IMR-90 (cell line): ENCODE data around the gene GPR35. TPM values are rescaled to one million over a fixed set of nuclear protein-coding genes. Genes with fewer than 3 reads are reported as not detected.

Source experiments
- ATAC-seq: fragments of 200-7000 bp; cut with Tn5 transposase; 2 replicates; pipeline ENCODE4 v1.9.1; 2020; ENCODE audit warnings: low read depth, mild to moderate bottlenecking, moderate library complexity
- BruUV-seq: library from RNA; stranded (reverse); fragments of 400-500 nt; replicated peaks from 2 replicates; lab custom pipeline; 2021; lab: Mats Ljungman, UMichigan
- CTCF ChIA-PET: fragments of 300-600 bp; formaldehyde crosslinking; extraction: SDS; loops from one replicate; lab custom pipeline; 2021; ENCODE audit warnings: antibody characterized with exemption; lab: Yijun Ruan, JAX
- POLR2A ChIA-PET: fragments of 300-600 bp; sonication (Branson Sonifier 250); formaldehyde crosslinking; loops from one replicate; lab custom pipeline; 2022; ENCODE audit warnings: antibody characterized with exemption; ENCODE audit not compliant: unreplicated experiment; lab: Charles Lee
- DNase-seq: peaks from one replicate; pipeline ENCODE4 v3.0.0; 2013
- H2AFZ ChIP-seq: replicated peaks from 2 replicates; pipeline ENCODE3; 2013; ENCODE audit warnings: low read length, mild to moderate bottlenecking; ENCODE audit not compliant: poor library complexity
- H2AK5ac ChIP-seq: 2 replicates; pipeline ENCODE4 v1.6.1; 2013; ENCODE audit warnings: low read depth, low read length, inconsistent platforms
- H2AK9ac ChIP-seq: replicated peaks from 2 replicates; pipeline ENCODE3; 2013; ENCODE audit warnings: mild to moderate bottlenecking, low read depth, low read length, moderate library complexity; ENCODE audit not compliant: poor library complexity
- H2BK120ac ChIP-seq: 2 replicates; pipeline ENCODE4 v1.6.1; 2013; ENCODE audit warnings: low read depth, low read length, inconsistent platforms
- H2BK15ac ChIP-seq: 3 replicates; pipeline ENCODE4 v1.6.1; 2013; ENCODE audit warnings: low read depth, low read length, inconsistent platforms
- H2BK20ac ChIP-seq: 2 replicates; pipeline ENCODE4 v1.6.1; 2013; ENCODE audit warnings: low read depth, mild to moderate bottlenecking, inconsistent platforms, low read length, moderate library complexity
- H2BK5ac ChIP-seq: 2 replicates; pipeline ENCODE4 v1.6.1; 2013; ENCODE audit warnings: mild to moderate bottlenecking, low read depth, low read length, inconsistent platforms; ENCODE audit not compliant: poor library complexity, severe bottlenecking
- H3K14ac ChIP-seq: replicated peaks from 2 replicates; pipeline ENCODE4 v1.6.1; 2013; ENCODE audit warnings: low read depth, low read length, inconsistent platforms
- H3K18ac ChIP-seq: 2 replicates; pipeline ENCODE4 v1.6.1; 2013; ENCODE audit warnings: low read depth, low read length, control low read depth
- H3K23ac ChIP-seq: 2 replicates; pipeline ENCODE4 v1.6.1; 2013; ENCODE audit warnings: low read depth, low read length, inconsistent platforms
- H3K27ac ChIP-seq: 2 replicates; pipeline ENCODE4 v1.5.1; 2013; ENCODE audit warnings: mild to moderate bottlenecking, control low read depth, low read length; ENCODE audit not compliant: insufficient read depth
- H3K27me3 ChIP-seq: 2 replicates; pipeline ENCODE4 v1.6.1; 2013; ENCODE audit warnings: low read length; ENCODE audit not compliant: control insufficient read depth, insufficient read depth
- H3K36me3 ChIP-seq: 2 replicates; pipeline ENCODE4 v1.6.1; 2013; ENCODE audit warnings: low read length, mixed read lengths; ENCODE audit not compliant: control insufficient read depth, insufficient read depth
- H3K4ac ChIP-seq: 2 replicates; pipeline ENCODE4 v1.6.1; 2013; ENCODE audit warnings: low read depth, low read length, inconsistent platforms
- H3K4me1 ChIP-seq: 2 replicates; pipeline ENCODE4 v1.6.1; 2013; ENCODE audit warnings: low read length, mixed read lengths; ENCODE audit not compliant: control insufficient read depth, insufficient read depth
- H3K4me2 ChIP-seq: 2 replicates; pipeline ENCODE4 v1.6.1; 2013; ENCODE audit warnings: low read depth, mild to moderate bottlenecking, control low read depth, low read length, moderate library complexity
- H3K4me3 ChIP-seq: 2 replicates; pipeline ENCODE4 v1.5.1; 2013; ENCODE audit warnings: low read depth, mild to moderate bottlenecking, control low read depth, low read length, moderate library complexity; ENCODE audit not compliant: insufficient read depth
- H3K56ac ChIP-seq: 2 replicates; pipeline ENCODE4 v1.6.1; 2013; ENCODE audit warnings: low read length, inconsistent platforms; ENCODE audit not compliant: insufficient read depth; ENCODE audit errors: extremely low read depth
- H3K79me1 ChIP-seq, 2 experiments: 2 replicates each; pipeline ENCODE4 v1.6.1; 2013; ENCODE audit warnings: low read length in 2 of 2, inconsistent platforms in 1 of 2, low read depth in 1 of 2
- H3K9ac ChIP-seq: 2 replicates; pipeline ENCODE4 v1.6.1; 2013; ENCODE audit warnings: low read depth, low read length, control low read depth
- H3K9me1 ChIP-seq: 2 replicates; pipeline ENCODE4 v1.6.1; 2013; ENCODE audit warnings: low read length, inconsistent platforms; ENCODE audit not compliant: insufficient read depth
- H3K9me3 ChIP-seq: 2 replicates; pipeline ENCODE4 v1.6.1; 2013; ENCODE audit warnings: low read length; ENCODE audit not compliant: control insufficient read depth, insufficient read depth
- H4K20me1 ChIP-seq: 2 replicates; pipeline ENCODE4 v1.6.1; 2013; ENCODE audit warnings: low read length, inconsistent platforms; ENCODE audit not compliant: insufficient read depth
- H4K5ac ChIP-seq: 2 replicates; pipeline ENCODE4 v1.6.1; 2013; ENCODE audit warnings: mild to moderate bottlenecking, low read depth, low read length, control low read depth
- H4K8ac ChIP-seq, 2 experiments: 2 replicates each; pipeline ENCODE4 v1.6.1; 2013; ENCODE audit warnings: low read depth in 2 of 2, low read length in 2 of 2, control low read depth in 1 of 2, inconsistent platforms in 1 of 2
- H4K91ac ChIP-seq: 2 replicates; pipeline ENCODE4 v1.6.1; 2013; ENCODE audit warnings: low read depth, low read length, inconsistent platforms; ENCODE audit not compliant: insufficient read depth
- BHLHE40 ChIP-seq: fragments of 150-350 bp; IDR thresholded peaks from 2 replicates; pipeline ENCODE4 v1.6.1; 2016; ENCODE audit warnings: mild to moderate bottlenecking, low read depth, low read length
- CEBPB ChIP-seq: IDR thresholded peaks from 2 replicates; pipeline ENCODE4 v1.6.1; 2012; ENCODE audit warnings: low read depth, low read length, improper control_type of control experiment
- CHD1 ChIP-seq: IDR thresholded peaks from 2 replicates; pipeline ENCODE4 v1.6.1; 2012; ENCODE audit warnings: low read depth, low read length, improper control_type of control experiment
- FOS ChIP-seq: fragments of 150-350 bp; IDR thresholded peaks from 2 replicates; pipeline ENCODE4 v1.6.1; 2016; ENCODE audit warnings: low read depth, low read length
- MAFK ChIP-seq: IDR thresholded peaks from 2 replicates; pipeline ENCODE4 v1.6.1; 2012; ENCODE audit warnings: low read depth, low read length, improper control_type of control experiment
- MAZ ChIP-seq: IDR thresholded peaks from 2 replicates; pipeline ENCODE4 v1.6.1; 2012; ENCODE audit warnings: low read depth, mild to moderate bottlenecking, low read length, improper control_type of control experiment, moderate library complexity, borderline replicate concordance
- MXI1 ChIP-seq: IDR thresholded peaks from 2 replicates; pipeline ENCODE4 v1.6.1; 2012; ENCODE audit warnings: low read depth, mild to moderate bottlenecking, low read length, moderate library complexity, borderline replicate concordance
- POLR2A ChIP-seq: IDR thresholded peaks from 2 replicates; pipeline ENCODE4 v1.6.1; 2012; ENCODE audit warnings: mild to moderate bottlenecking, low read depth, low read length
- RAD21 ChIP-seq: IDR thresholded peaks from 2 replicates; pipeline ENCODE4 v1.6.1; 2012; ENCODE audit warnings: low read length, improper control_type of control experiment
- RCOR1 ChIP-seq: IDR thresholded peaks from 2 replicates; pipeline ENCODE4 v1.6.1; 2012; ENCODE audit warnings: mild to moderate bottlenecking, low read length, improper control_type of control experiment; ENCODE audit not compliant: insufficient replicate concordance
- RFX5 ChIP-seq: IDR thresholded peaks from 2 replicates; pipeline ENCODE4 v1.8.0; 2012; ENCODE audit warnings: low read depth, mild to moderate bottlenecking, low read length, moderate library complexity
- SMC3 ChIP-seq: fragments of 150-350 bp; IDR thresholded peaks from 2 replicates; pipeline ENCODE4 v1.6.1; 2016; ENCODE audit warnings: low read depth, mild to moderate bottlenecking, antibody characterized with exemption, low read length, moderate library complexity
- WGBS, 2 experiments: methylation state at CpG; one replicate each; pipeline versions ENCODE4 v1.1.5 to v1.1.7; 2013; ENCODE audit warnings: missing lambda C conversion rate in 2 of 2; ENCODE audit not compliant: insufficient read length in 1 of 2; ENCODE audit errors: extremely low coverage in 2 of 2; 5-methylcytosine and 5-hydroxymethylcytosine counted together
- dilution Hi-C: fragments of 300-500 bp; cut with HindIII; formaldehyde crosslinking; loops from one replicate; pipeline ENCODE4 v1.14.3; 2018; ENCODE audit warnings: low sequenced_read_pairs; ENCODE audit not compliant: unreplicated experiment
- in situ Hi-C: fragments of 300-500 bp; cut with MboI; formaldehyde crosslinking; loops from 3 replicates; pipeline ENCODE4 v1.14.3; 2019; ENCODE audit warnings: low sequenced_read_pairs, inconsistent platforms, mixed read lengths
- intact Hi-C: fragments of 100-400 bp; cut with micrococcal nuclease; formaldehyde crosslinking; loops from 2 replicates; pipeline ENCODE4 v1.10.0; 2022
- polyA plus RNA-seq, 3 experiments: library from polyadenylated mRNA; depleted of rRNA; stranded (reverse); fragments of >200 nt; gene quantifications; 2 replicates each; pipeline ENCODE4 v1.2.3, GENCODE V29; 2012; ENCODE audit warnings: low replicate concordance in 1 of 3
- total RNA-seq: library from RNA; depleted of rRNA; stranded (reverse); fragments of >200 nt; gene quantifications from 2 replicates; pipeline ENCODE4 v1.2.3, GENCODE V29; 2012
- TF ChIP-seq, protein P1 (sequence below): conservative IDR thresholded peaks from 2 replicates; pipeline ENCODE4 v1.5.1; 2012; ENCODE audit warnings: mild to moderate bottlenecking, low read depth, low read length, improper control_type of control experiment
- TF ChIP-seq, protein P2 (sequence below): fragments of 150-350 bp; IDR thresholded peaks from 2 replicates; pipeline ENCODE4 v1.6.1; 2017; ENCODE audit warnings: mild to moderate bottlenecking, antibody characterized with exemption, low read length, low read depth
- TF ChIP-seq, protein P3 (sequence below): fragments of 150-350 bp; IDR thresholded peaks from 2 replicates; pipeline ENCODE4 v1.6.1; 2016; ENCODE audit warnings: low read depth, mild to moderate bottlenecking, low read length, moderate library complexity, borderline replicate concordance

GPR35 gene
- total and polyA plus RNA-seq, 2 of the 4 experiments (the other 2 are of a cell fraction), result 0.31 TPM; not detected in 1

DNA sequence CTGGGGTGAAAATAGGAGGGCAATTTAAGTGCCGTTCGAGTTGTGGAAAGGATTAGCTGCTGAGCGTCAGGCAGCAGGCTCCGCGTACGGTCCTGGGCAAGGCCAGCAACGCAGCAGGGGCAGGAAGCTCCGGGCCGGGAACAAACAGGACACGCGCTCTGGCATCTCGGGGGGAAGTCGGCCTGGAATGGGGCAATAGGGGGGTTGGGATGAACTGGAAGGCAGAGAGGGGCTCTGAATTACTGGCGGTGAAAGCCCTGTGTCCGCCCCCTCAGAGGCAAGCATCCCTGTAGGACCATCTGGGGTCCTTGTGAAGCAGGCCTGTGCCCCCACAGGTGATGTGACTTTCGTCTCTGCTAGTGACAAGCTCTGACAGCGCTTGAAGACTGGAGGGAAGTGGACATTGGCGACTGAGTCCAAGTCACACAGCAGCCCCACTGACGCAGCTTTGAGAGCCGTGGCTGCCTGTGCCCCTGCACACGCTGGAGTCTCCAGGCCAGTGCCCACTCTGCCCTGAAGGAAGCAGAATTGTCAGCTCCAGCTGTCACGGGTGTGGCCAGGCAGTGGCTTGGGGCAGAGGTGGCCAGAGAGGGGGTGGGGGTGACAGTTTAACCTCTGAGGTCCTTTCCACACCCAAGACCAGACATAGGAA is 22.3 kb downstream of the GPR35 start:
- Histone ChIP-seq H3K27me3 (peaks cover 78% of the 10 kb centered on the region), H2BK15ac (no peak overlapping the region), H3K9ac (no peak overlapping the region), H3K4ac (no peak overlapping the region), H2BK120ac (no peak overlapping the region), H4K91ac (no peak overlapping the region), H3K14ac (no peak overlapping the region), H2AFZ (no peak overlapping the region), H3K4me3 (no peak overlapping the region), H4K8ac (no peak overlapping the region), H3K9me3 (no peaks in the 10 kb centered on the region; the same call in 1 of the 2 replicates), H3K9me1 (no peaks in the 10 kb centered on the region), H4K5ac (no peak overlapping the region), H2BK5ac (no peak overlapping the region), H3K23ac (no peak overlapping the region), H3K4me2 (no peak overlapping the region), H3K4me1 (no peaks in the 10 kb centered on the region), H3K36me3 (no peaks in the 10 kb centered on the region), H2BK20ac (no peak overlapping the region), H3K18ac (no peak overlapping the region), H2AK5ac (no peak overlapping the region), H4K20me1 (no peaks in the 10 kb centered on the region), H2AK9ac (no peak overlapping the region), H3K79me1 (no peaks in the 10 kb centered on the region), H3K56ac (no peak overlapping the region), H3K27ac (no peak overlapping the region)
- TF ChIP-seq BHLHE40 (no peak), MAZ (no peak), RCOR1 (no peak), MXI1 (no peak), FOS (no peak), SMC3 (no peak), RFX5 (no peak), RAD21 (no peak), POLR2A (no peak), CHD1 (no peak), MAFK (no peak), CEBPB (no peak)
- TF ChIP-seq, protein P1, sequence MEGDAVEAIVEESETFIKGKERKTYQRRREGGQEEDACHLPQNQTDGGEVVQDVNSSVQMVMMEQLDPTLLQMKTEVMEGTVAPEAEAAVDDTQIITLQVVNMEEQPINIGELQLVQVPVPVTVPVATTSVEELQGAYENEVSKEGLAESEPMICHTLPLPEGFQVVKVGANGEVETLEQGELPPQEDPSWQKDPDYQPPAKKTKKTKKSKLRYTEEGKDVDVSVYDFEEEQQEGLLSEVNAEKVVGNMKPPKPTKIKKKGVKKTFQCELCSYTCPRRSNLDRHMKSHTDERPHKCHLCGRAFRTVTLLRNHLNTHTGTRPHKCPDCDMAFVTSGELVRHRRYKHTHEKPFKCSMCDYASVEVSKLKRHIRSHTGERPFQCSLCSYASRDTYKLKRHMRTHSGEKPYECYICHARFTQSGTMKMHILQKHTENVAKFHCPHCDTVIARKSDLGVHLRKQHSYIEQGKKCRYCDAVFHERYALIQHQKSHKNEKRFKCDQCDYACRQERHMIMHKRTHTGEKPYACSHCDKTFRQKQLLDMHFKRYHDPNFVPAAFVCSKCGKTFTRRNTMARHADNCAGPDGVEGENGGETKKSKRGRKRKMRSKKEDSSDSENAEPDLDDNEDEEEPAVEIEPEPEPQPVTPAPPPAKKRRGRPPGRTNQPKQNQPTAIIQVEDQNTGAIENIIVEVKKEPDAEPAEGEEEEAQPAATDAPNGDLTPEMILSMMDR, result no peak
- TF ChIP-seq, protein P2, sequence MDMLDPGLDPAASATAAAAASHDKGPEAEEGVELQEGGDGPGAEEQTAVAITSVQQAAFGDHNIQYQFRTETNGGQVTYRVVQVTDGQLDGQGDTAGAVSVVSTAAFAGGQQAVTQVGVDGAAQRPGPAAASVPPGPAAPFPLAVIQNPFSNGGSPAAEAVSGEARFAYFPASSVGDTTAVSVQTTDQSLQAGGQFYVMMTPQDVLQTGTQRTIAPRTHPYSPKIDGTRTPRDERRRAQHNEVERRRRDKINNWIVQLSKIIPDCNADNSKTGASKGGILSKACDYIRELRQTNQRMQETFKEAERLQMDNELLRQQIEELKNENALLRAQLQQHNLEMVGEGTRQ, result no peak
- TF ChIP-seq, protein P3, sequence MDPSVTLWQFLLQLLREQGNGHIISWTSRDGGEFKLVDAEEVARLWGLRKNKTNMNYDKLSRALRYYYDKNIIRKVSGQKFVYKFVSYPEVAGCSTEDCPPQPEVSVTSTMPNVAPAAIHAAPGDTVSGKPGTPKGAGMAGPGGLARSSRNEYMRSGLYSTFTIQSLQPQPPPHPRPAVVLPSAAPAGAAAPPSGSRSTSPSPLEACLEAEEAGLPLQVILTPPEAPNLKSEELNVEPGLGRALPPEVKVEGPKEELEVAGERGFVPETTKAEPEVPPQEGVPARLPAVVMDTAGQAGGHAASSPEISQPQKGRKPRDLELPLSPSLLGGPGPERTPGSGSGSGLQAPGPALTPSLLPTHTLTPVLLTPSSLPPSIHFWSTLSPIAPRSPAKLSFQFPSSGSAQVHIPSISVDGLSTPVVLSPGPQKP, result no peak
- ChIA-PET POLR2A (no interaction called here), CTCF (no interaction called here)
- no TSS peak for BruUV-seq
- no peak for DNase-seq
- WGBS, 2 experiments, result 71% methylated on average over 12 of the region's 22 CpGs; no CpG with 5 or more reads in 1 of the 2 experiments
- intact Hi-C loops (no loop called here), dilution Hi-C loops (no loop called here), in situ Hi-C loops (no loop called here)
- ATAC-seq, result no peak
